GM23248 (cell line): Measurements from ENCODE around the gene ADAM10. TPM values are rescaled to one million over a fixed set of nuclear protein-coding genes. Genes with fewer than 3 reads are reported as not detected.

Experiments
- DNase-seq: peaks from one replicate; pipeline ENCODE4 v3.0.0-alpha.2; 2015
- H2AFZ ChIP-seq: fragments of 200-600 bp; sonication (generic); 2 replicates; pipeline ENCODE4 v1.6.1; 2016; ENCODE audit warnings: antibody characterized with exemption
- H3F3A ChIP-seq: fragments of 200-600 bp; sonication (generic); 2 replicates; pipeline ENCODE4 v1.6.1; 2016; ENCODE audit warnings: mild to moderate bottlenecking, antibody characterized with exemption, mixed run types; ENCODE audit not compliant: insufficient read depth
- H3K27ac ChIP-seq: fragments of 200-600 bp; sonication (generic); 2 replicates; pipeline ENCODE4 v1.5.1; 2016; ENCODE audit warnings: mild to moderate bottlenecking
- H3K27me3 ChIP-seq: fragments of 200-600 bp; sonication (generic); replicated peaks from 2 replicates; pipeline ENCODE4 v1.6.1; 2016; ENCODE audit warnings: mild to moderate bottlenecking; ENCODE audit not compliant: insufficient read depth
- H3K36me3 ChIP-seq: fragments of 200-600 bp; sonication (generic); 2 replicates; pipeline ENCODE4 v1.6.1; 2016; ENCODE audit warnings: low read depth, mild to moderate bottlenecking
- H3K4me1 ChIP-seq: fragments of 200-600 bp; sonication (generic); 2 replicates; pipeline ENCODE4 v1.6.1; 2016; ENCODE audit warnings: mild to moderate bottlenecking; ENCODE audit not compliant: insufficient read depth
- H3K4me2 ChIP-seq: fragments of 200-600 bp; sonication (generic); one replicate; pipeline ENCODE4 v1.6.1; 2016; ENCODE audit warnings: mild to moderate bottlenecking; ENCODE audit not compliant: unreplicated experiment
- H3K4me3 ChIP-seq: fragments of 200-600 bp; sonication (generic); 2 replicates; pipeline ENCODE4 v1.5.1; 2016; ENCODE audit warnings: mild to moderate bottlenecking
- H3K79me2 ChIP-seq: fragments of 200-600 bp; sonication (generic); 2 replicates; pipeline ENCODE4 v1.6.1; 2016; ENCODE audit warnings: mild to moderate bottlenecking; ENCODE audit not compliant: insufficient read depth
- H3K9ac ChIP-seq: fragments of 200-600 bp; sonication (generic); 2 replicates; pipeline ENCODE4 v1.6.1; 2016; ENCODE audit warnings: mild to moderate bottlenecking
- H3K9me2 ChIP-seq: fragments of 200-600 bp; sonication (generic); 2 replicates; pipeline ENCODE4 v1.6.1; 2016; ENCODE audit warnings: mixed run types, mild to moderate bottlenecking, moderate library complexity; ENCODE audit not compliant: insufficient read depth
- H3K9me3 ChIP-seq: fragments of 200-600 bp; sonication (generic); one replicate; pipeline ENCODE4 v1.6.1; 2017; ENCODE audit warnings: low read depth
- H4K20me1 ChIP-seq: fragments of 200-600 bp; sonication (generic); 2 replicates; pipeline ENCODE4 v1.6.0; 2016; ENCODE audit not compliant: insufficient read depth
- EZH2 ChIP-seq: fragments of 200-600 bp; sonication (generic); IDR thresholded peaks from 2 replicates; pipeline ENCODE4 v1.6.1; 2018; ENCODE audit warnings: antibody characterized with exemption, mild to moderate bottlenecking; ENCODE audit not compliant: insufficient read depth, poor library complexity, severe bottlenecking
- EZH2phosphoT487 ChIP-seq: fragments of 200-600 bp; sonication (generic); IDR thresholded peaks from 2 replicates; pipeline ENCODE4 v1.6.1; 2018; ENCODE audit warnings: antibody characterized with exemption, moderate library complexity, mild to moderate bottlenecking, low read depth; ENCODE audit not compliant: insufficient read depth
- WGBS, 2 experiments: methylation state at CpG; one replicate each; pipeline ENCODE4 v1.1.6; 2015 to 2017; ENCODE audit warnings: low lambda C conversion rate in 2 of 2, low coverage in 1 of 2; ENCODE audit errors: missing lambda C conversion rate in 2 of 2; 5-methylcytosine and 5-hydroxymethylcytosine counted together
- in situ Hi-C: fragments of 300-500 bp; cut with MboI; formaldehyde crosslinking; loops from 2 replicates; pipeline ENCODE4 v1.15.0; 2020
- polyA plus RNA-seq: library from polyadenylated mRNA; unstranded; fragments of >200 nt; fragmentation: Nextera tagmentation; extraction: Ambion mirVana; gene quantifications from 2 replicates; pipeline ENCODE4 v1.2.1, GENCODE V29; 2016
- total RNA-seq: library from RNA; depleted of rRNA; stranded (reverse); fragments of >200 nt; shearing (Covaris generic); gene quantifications from 2 replicates; pipeline ENCODE4 v1.2.3, GENCODE V29; 2014

Gene ADAM10
- total and polyA plus RNA-seq, 2 experiments from 2014 or later: 171 to 190 TPM

- no peaks in the 10 kb centered on the region; the same call in 1 of the 2 replicates for H3K36me3 ChIP-seq
- DNase-seq: peak; percentile 20
- peaks cover 4% of the 10 kb centered on the region; the same call in 1 of the 2 replicates for H4K20me1 ChIP-seq
- no peak overlapping the region for H3K27ac ChIP-seq
- peaks cover 100% of the 10 kb centered on the region for H3K79me2 ChIP-seq
- in situ Hi-C loops: no loop called here
- no peaks in the 10 kb centered on the region for H3K27me3 ChIP-seq
- no peaks in the 10 kb centered on the region for H3F3A ChIP-seq
- TF ChIP-seq EZH2: no peak
- no peak for TF ChIP-seq EZH2phosphoT487
- H3K9ac ChIP-seq: no peak overlapping the region
- no peaks in the 10 kb centered on the region for H3K9me3 ChIP-seq
- no peak overlapping the region for H3K4me3 ChIP-seq
- no peaks in the 10 kb centered on the region for H3K9me2 ChIP-seq
- no peak overlapping the region for H3K4me2 ChIP-seq
- peaks cover 17% of the 10 kb centered on the region for H3K4me1 ChIP-seq
- no peak overlapping the region for H2AFZ ChIP-seq
Measured at GRCh38 chr15:58710701-58711100, 38.8 kb downstream of the ADAM10 start.

- no peak overlapping the region for H3K27ac ChIP-seq
- no peak for TF ChIP-seq EZH2
- TF ChIP-seq EZH2phosphoT487: no peak
- no peaks in the 10 kb centered on the region for H3K9me3 ChIP-seq
- H3K27me3 ChIP-seq: no peaks in the 10 kb centered on the region
- no peak overlapping the region for H3K4me2 ChIP-seq
- in situ Hi-C loops: no loop called here
- H3F3A ChIP-seq: peaks cover 10% of the 10 kb centered on the region
- H2AFZ ChIP-seq: no peak overlapping the region
- no peak overlapping the region for H3K4me3 ChIP-seq
- H3K79me2 ChIP-seq: peaks cover 100% of the 10 kb centered on the region
- no peak for DNase-seq
- 95 to 99% methylated on average over 4 of the region's 4 CpGs for WGBS, 2 experiments
- peaks cover 4% of the 10 kb centered on the region; the same call in 1 of the 2 replicates for H4K20me1 ChIP-seq
- H3K36me3 ChIP-seq: no peaks in the 10 kb centered on the region
- H3K9ac ChIP-seq: no peak overlapping the region
- no peaks in the 10 kb centered on the region for H3K9me2 ChIP-seq
- H3K4me1 ChIP-seq: peaks cover 31% of the 10 kb centered on the region
Measured at GRCh38 chr15:58707397-58707796, 42.1 kb downstream of the ADAM10 start.

GRCh38 chr15:58705105-58705504, 44.4 kb downstream of the ADAM10 start:
- no peak for DNase-seq
- peaks cover 10% of the 10 kb centered on the region for H3F3A ChIP-seq
- H3K9me2 ChIP-seq: no peaks in the 10 kb centered on the region
- TF ChIP-seq EZH2 (no peak), EZH2phosphoT487 (no peak)
- H3K27ac ChIP-seq: no peak overlapping the region
- H3K79me2 ChIP-seq: peaks cover 100% of the 10 kb centered on the region
- 97 to 98% methylated on average over 2 of the region's 2 CpGs for WGBS, 2 experiments
- peaks cover 22% of the 10 kb centered on the region for H3K4me1 ChIP-seq
- H4K20me1 ChIP-seq: peaks cover 7% of the 10 kb centered on the region; the same call in 1 of the 2 replicates
- H3K4me2 ChIP-seq: no peak overlapping the region
- H3K9ac ChIP-seq: no peak overlapping the region
- no peak overlapping the region for H3K4me3 ChIP-seq
- no peak overlapping the region for H2AFZ ChIP-seq
- no peaks in the 10 kb centered on the region for H3K9me3 ChIP-seq
- no peaks in the 10 kb centered on the region for H3K27me3 ChIP-seq
- in situ Hi-C loops: no loop called here
- H3K36me3 ChIP-seq: 0 out of 2 replicates have a peak, but pooled peaks cover 13% of the 10 kb centered on the region

GRCh38 chr15:58704155-58704865, 45.2 kb downstream of the ADAM10 start:
- Histone ChIP-seq H3K9me2 (no peaks in the 10 kb centered on the region), H3K27me3 (no peaks in the 10 kb centered on the region), H4K20me1 (peaks cover 8% of the 10 kb centered on the region; the same call in 1 of the 2 replicates), H3K27ac (no peak overlapping the region), H3F3A (peaks cover 10% of the 10 kb centered on the region), H2AFZ (no peak overlapping the region), H3K4me3 (no peak overlapping the region), H3K4me1 (peaks cover 20% of the 10 kb centered on the region), H3K9ac (no peak overlapping the region), H3K9me3 (no peaks in the 10 kb centered on the region), H3K4me2 (no peak overlapping the region), H3K79me2 (peaks cover 100% of the 10 kb centered on the region), H3K36me3 (peaks cover 18% of the 10 kb centered on the region; the same call in 1 of the 2 replicates)
- in situ Hi-C loops: no loop called here
- DNase-seq: peak; percentile 45
- TF ChIP-seq EZH2 (no peak), EZH2phosphoT487 (no peak)
- WGBS, 2 experiments: 49 to 57% methylated on average over 4 of the region's 4 CpGs
